Raji (cell line): ENCODE measurements around the gene ARHGAP42.

Experiments used
- POLR2A ChIP-seq: IDR thresholded peaks from 2 replicates; pipeline ENCODE4 v1.6.1; 2011; ENCODE audit warnings: low read depth, low read length, control low read depth; ENCODE audit not compliant: insufficient read depth

ARHGAP42 gene

GRCh38 chr11:100677796-100678195 lies 9.3 kb upstream of the ARHGAP42 start:
- no peak for TF ChIP-seq POLR2A

GRCh38 chr11:100680070-100680469 lies 7.0 kb upstream of the ARHGAP42 start:
- TF ChIP-seq POLR2A: no peak

GRCh38 chr11:100681064-100681502 lies 6.0 kb upstream of the ARHGAP42 start:
- TF ChIP-seq POLR2A: no peak

GRCh38 chr11:100682247-100682969 lies 4.7 kb upstream of the ARHGAP42 start:
- TF ChIP-seq POLR2A: no peak

GRCh38 chr11:100683126-100683525 lies 4.0 kb upstream of the ARHGAP42 start:
- TF ChIP-seq POLR2A: no peak

GRCh38 chr11:100684101-100685065 lies 2.7 kb upstream of the ARHGAP42 start:
- TF ChIP-seq POLR2A: no peak

GRCh38 chr11:100686476-100687053 lies 523 bp upstream of the ARHGAP42 start:
- no peak for TF ChIP-seq POLR2A

- TF ChIP-seq POLR2A: no peak
These were observed 725 bp downstream of the ARHGAP42 start for GRCh38 chr11:100687630-100688395.

- no peak for TF ChIP-seq POLR2A
These were observed 2.1 kb downstream of the ARHGAP42 start for GRCh38 chr11:100689141-100689540.

- no peak for TF ChIP-seq POLR2A
These were observed 5.0 kb downstream of the ARHGAP42 start for GRCh38 chr11:100691896-100692653.

- TF ChIP-seq POLR2A: no peak
These were observed 8.8 kb downstream of the ARHGAP42 start for GRCh38 chr11:100695911-100696310.

- no peak for TF ChIP-seq POLR2A
These were observed 16.1 kb downstream of the ARHGAP42 start for GRCh38 chr11:100703139-100703538.

GRCh38 chr11:100703801-100704575 lies 16.9 kb downstream of the ARHGAP42 start:
- no peak for TF ChIP-seq POLR2A
